ENCODE measurements around the gene SPRR2D. TPM values are rescaled to one million over a fixed set of nuclear protein-coding genes. Genes with fewer than 3 reads are reported as not detected.

The SPRR2D gene
- total RNA-seq: not detected

- Mint-ChIP-seq H3K27ac (no peak within 1 kb of the TSS), H3K27me3 (peaks cover 34% of the 10 kb centered on the region), H3K4me1 (ENCODE audit: low read depth) (no peaks in the 10 kb centered on the region), H3K9me3 (no peaks in the 10 kb centered on the region), H3K4me3 (no peak within 1 kb of the TSS), H3K36me3 (ENCODE audit: low read depth) (no peaks in the 10 kb centered on the region)
- ChIA-PET CTCF (no interaction called here), POLR2A (no interaction called here)
- intact Hi-C loops (cut with micrococcal nuclease): no loop called here
- DNase-seq: no peak
- ATAC-seq: no peak
- TF ChIP-seq CTCF (IDR thresholded peaks at IDR 0.05): no peak
These were observed at the start of gene SPRR2D for GRCh38 chr1:153040950-153041631. Gene SPRR2D, minus strand, starts transcription at chr1:153041120. Its CDS starts 774 bp downstream, at chr1:153040346.

GRCh38 chr1:153087652-153088051, 46.7 kb upstream of the SPRR2D start:
- H3K36me3 Mint-ChIP-seq (ENCODE audit: low read depth): no peaks in the 10 kb centered on the region
- intact Hi-C loops (cut with micrococcal nuclease): no loop called here
- H3K9me3 Mint-ChIP-seq: no peaks in the 10 kb centered on the region
- DNase-seq (no peak), ATAC-seq (no peak)
- no peak for TF ChIP-seq CTCF (IDR thresholded peaks at IDR 0.05)
- no peak overlapping the region for H3K27ac Mint-ChIP-seq
- H3K4me1 Mint-ChIP-seq (ENCODE audit: low read depth): no peaks in the 10 kb centered on the region
- peaks cover 14% of the 10 kb centered on the region for H3K27me3 Mint-ChIP-seq
- CTCF ChIA-PET: no interaction called here
- no peak overlapping the region for H3K4me3 Mint-ChIP-seq
- POLR2A ChIA-PET: no interaction called here

- no peak for TF ChIP-seq CTCF (IDR thresholded peaks at IDR 0.05)
- ChIA-PET POLR2A (no interaction called here), CTCF (no interaction called here)
- ATAC-seq: no peak
- intact Hi-C loops (cut with micrococcal nuclease): no loop called here
- DNase-seq: no peak
- H3K27me3 Mint-ChIP-seq: peaks cover 16% of the 10 kb centered on the region
- no peak overlapping the region for H3K27ac Mint-ChIP-seq
- no peaks in the 10 kb centered on the region for H3K4me1 Mint-ChIP-seq (ENCODE audit: low read depth)
- H3K4me3 Mint-ChIP-seq: no peak overlapping the region
- peaks cover 4% of the 10 kb centered on the region for H3K9me3 Mint-ChIP-seq
- H3K36me3 Mint-ChIP-seq (ENCODE audit: low read depth): no peaks in the 10 kb centered on the region
These were observed 40.8 kb upstream of the SPRR2D start for GRCh38 chr1:153081736-153082135.

- intact Hi-C loops (cut with micrococcal nuclease): no loop called here
- no peak overlapping the region for H3K27ac Mint-ChIP-seq
- no peaks in the 10 kb centered on the region for H3K9me3 Mint-ChIP-seq
- TF ChIP-seq CTCF (IDR thresholded peaks at IDR 0.05): no peak
- peaks cover 11% of the 10 kb centered on the region for H3K27me3 Mint-ChIP-seq
- DNase-seq: no peak
- ATAC-seq: no peak
- H3K36me3 Mint-ChIP-seq (ENCODE audit: low read depth): no peaks in the 10 kb centered on the region
- no peak overlapping the region for H3K4me3 Mint-ChIP-seq
- POLR2A ChIA-PET: no interaction called here
- no peaks in the 10 kb centered on the region for H3K4me1 Mint-ChIP-seq (ENCODE audit: low read depth)
- CTCF ChIA-PET: no interaction called here
These were observed 32.1 kb upstream of the SPRR2D start for GRCh38 chr1:153072806-153073726.

GRCh38 chr1:153071511-153071910, 30.6 kb upstream of the SPRR2D start, which contains the start of gene SPRR2B:
Gene SPRR2B, minus strand, starts transcription at chr1:153071611. Its CDS starts 772 bp downstream, at chr1:153070839.
- no peaks in the 10 kb centered on the region for H3K9me3 Mint-ChIP-seq
- no peak within 1 kb of the TSS for H3K27ac Mint-ChIP-seq
- peaks cover 14% of the 10 kb centered on the region for H3K27me3 Mint-ChIP-seq
- no peaks in the 10 kb centered on the region for H3K4me1 Mint-ChIP-seq (ENCODE audit: low read depth)
- no peak for ATAC-seq
- DNase-seq: no peak
- POLR2A ChIA-PET: no interaction called here
- no peak within 1 kb of the TSS for H3K4me3 Mint-ChIP-seq
- TF ChIP-seq CTCF (IDR thresholded peaks at IDR 0.05): no peak
- CTCF ChIA-PET: no interaction called here
- intact Hi-C loops (cut with micrococcal nuclease): no loop called here
- H3K36me3 Mint-ChIP-seq (ENCODE audit: low read depth): no peaks in the 10 kb centered on the region

All from activated CD8-positive, alpha-beta T cell treated with anti-CD3 and anti-CD28 coated beads for 36 hours (primary cell).